B cell (primary cell): ENCODE results near the gene ZNF410.

Experiments
- EZH2 ChIP-seq: IDR thresholded peaks from 2 replicates; pipeline ENCODE4 v1.6.1; 2012; ENCODE audit warnings: borderline replicate concordance, low read depth, mild to moderate bottlenecking, moderate library complexity, low read length; ENCODE audit not compliant: insufficient read depth, poor library complexity, severe bottlenecking
- TF ChIP-seq, protein P1 (sequence below): fragments of 200-600 bp; IDR thresholded peaks from one replicate; pipeline ENCODE4 v1.8.0; 2022; ENCODE audit warnings: antibody characterized with exemption, mild to moderate bottlenecking

DNA sequence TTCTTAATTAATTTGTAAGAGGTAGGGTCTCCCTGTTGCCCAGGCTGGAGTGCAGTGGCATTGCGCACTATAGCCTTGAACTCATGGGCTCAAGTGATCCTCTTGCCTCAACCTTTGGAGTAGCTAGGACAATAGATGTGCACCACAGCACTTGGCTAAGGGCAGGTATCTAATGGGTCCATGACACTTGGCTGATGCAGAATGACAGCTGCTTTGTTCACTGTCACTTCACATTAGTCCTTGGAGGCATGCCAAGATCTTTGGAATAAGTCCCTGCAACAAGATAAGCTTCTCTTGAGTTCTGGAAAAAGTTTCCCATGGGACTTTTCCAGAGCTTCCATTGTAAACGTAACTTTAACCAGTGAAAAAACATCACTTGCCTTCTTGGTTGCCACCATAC lies 86.8 kb downstream of the ZNF410 start:
- TF ChIP-seq, protein P1, sequence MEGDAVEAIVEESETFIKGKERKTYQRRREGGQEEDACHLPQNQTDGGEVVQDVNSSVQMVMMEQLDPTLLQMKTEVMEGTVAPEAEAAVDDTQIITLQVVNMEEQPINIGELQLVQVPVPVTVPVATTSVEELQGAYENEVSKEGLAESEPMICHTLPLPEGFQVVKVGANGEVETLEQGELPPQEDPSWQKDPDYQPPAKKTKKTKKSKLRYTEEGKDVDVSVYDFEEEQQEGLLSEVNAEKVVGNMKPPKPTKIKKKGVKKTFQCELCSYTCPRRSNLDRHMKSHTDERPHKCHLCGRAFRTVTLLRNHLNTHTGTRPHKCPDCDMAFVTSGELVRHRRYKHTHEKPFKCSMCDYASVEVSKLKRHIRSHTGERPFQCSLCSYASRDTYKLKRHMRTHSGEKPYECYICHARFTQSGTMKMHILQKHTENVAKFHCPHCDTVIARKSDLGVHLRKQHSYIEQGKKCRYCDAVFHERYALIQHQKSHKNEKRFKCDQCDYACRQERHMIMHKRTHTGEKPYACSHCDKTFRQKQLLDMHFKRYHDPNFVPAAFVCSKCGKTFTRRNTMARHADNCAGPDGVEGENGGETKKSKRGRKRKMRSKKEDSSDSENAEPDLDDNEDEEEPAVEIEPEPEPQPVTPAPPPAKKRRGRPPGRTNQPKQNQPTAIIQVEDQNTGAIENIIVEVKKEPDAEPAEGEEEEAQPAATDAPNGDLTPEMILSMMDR = no peak
- no peak for TF ChIP-seq EZH2
